Measurements from ENCODE around the gene USP6NL. TPM values are rescaled to one million over a fixed set of nuclear protein-coding genes. Genes with fewer than 3 reads are reported as not detected.
A peak's percentile ranks its signal among the peaks of the same experiment; 100 is the strongest.

Gene USP6NL
- polyA plus RNA-seq, 3 donors: 5.5 to 7.7 (median 6.7) TPM

- Histone ChIP-seq H3K9me3 (replicated peaks in 1 of 2; ENCODE audit: control insufficient read depth in 1 of 2, insufficient read depth in 1 of 2, low read length in 2 of 2) (peaks cover 0 to 4% of the 10 kb centered on the region in 2 donors), H3K27me3 (ENCODE audit: control insufficient read depth in 2 of 2, insufficient read depth in 2 of 2, low read length in 2 of 2) (no peaks in the 10 kb centered on the region), H3K4me2 (replicated peaks; ENCODE audit: extremely low read depth, low read length, poor library complexity, severe bottlenecking) (no peak overlapping the region), H3K4me1 (ENCODE audit: control insufficient read depth in 1 of 2, insufficient read depth in 2 of 2, low read length in 2 of 2) (no peaks in the 10 kb centered on the region), H3K79me2 (ENCODE audit: insufficient read depth, low read length) (no peaks in the 10 kb centered on the region), H2AFZ (ENCODE audit: insufficient read depth, low read depth, low read length, poor library complexity, severe bottlenecking) (no peak overlapping the region), H3K27ac (ENCODE audit: low read depth in 1 of 2, low read length in 2 of 2) (no peak overlapping the region), H4K20me1 (ENCODE audit: insufficient read depth, low read length) (no peaks in the 10 kb centered on the region), H3K36me3 (replicated peaks in 1 of 2; ENCODE audit: control insufficient read depth in 1 of 2, insufficient read depth in 2 of 2, low read length in 2 of 2) (no peaks in the 10 kb centered on the region), H3K9ac (ENCODE audit: insufficient read depth, low read length, poor library complexity, severe bottlenecking) (no peak overlapping the region), H3K4me3 (replicated peaks in 1 of 3; ENCODE audit: low read depth in 2 of 3, low read length in 3 of 3) (no peak overlapping the region)
- TF ChIP-seq, protein P1, sequence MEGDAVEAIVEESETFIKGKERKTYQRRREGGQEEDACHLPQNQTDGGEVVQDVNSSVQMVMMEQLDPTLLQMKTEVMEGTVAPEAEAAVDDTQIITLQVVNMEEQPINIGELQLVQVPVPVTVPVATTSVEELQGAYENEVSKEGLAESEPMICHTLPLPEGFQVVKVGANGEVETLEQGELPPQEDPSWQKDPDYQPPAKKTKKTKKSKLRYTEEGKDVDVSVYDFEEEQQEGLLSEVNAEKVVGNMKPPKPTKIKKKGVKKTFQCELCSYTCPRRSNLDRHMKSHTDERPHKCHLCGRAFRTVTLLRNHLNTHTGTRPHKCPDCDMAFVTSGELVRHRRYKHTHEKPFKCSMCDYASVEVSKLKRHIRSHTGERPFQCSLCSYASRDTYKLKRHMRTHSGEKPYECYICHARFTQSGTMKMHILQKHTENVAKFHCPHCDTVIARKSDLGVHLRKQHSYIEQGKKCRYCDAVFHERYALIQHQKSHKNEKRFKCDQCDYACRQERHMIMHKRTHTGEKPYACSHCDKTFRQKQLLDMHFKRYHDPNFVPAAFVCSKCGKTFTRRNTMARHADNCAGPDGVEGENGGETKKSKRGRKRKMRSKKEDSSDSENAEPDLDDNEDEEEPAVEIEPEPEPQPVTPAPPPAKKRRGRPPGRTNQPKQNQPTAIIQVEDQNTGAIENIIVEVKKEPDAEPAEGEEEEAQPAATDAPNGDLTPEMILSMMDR (IDR thresholded peaks at IDR 0.05): peak; percentile 80
- H3K27ac Mint-ChIP-seq: peak overlapping the region in 1 of 7 donors; percentile 15
- peak in 1 of 3 donors; percentile 6 for DNase-seq
- peaks cover 0 to 2% (median 1%) of the 10 kb centered on the region in 3 donors for H3K27me3 Mint-ChIP-seq (ENCODE audit: low read depth in 3 of 3)
- WGBS (ENCODE audit: insufficient coverage): 68% methylated on average over 6 of the region's 11 CpGs
- H3K36me3 Mint-ChIP-seq: no peaks in the 10 kb centered on the region
- peaks cover 3 to 36% (median 13%) of the 10 kb centered on the region in 7 donors for H3K9me3 Mint-ChIP-seq
- intact Hi-C loops (cut with micrococcal nuclease): no loop called here
- H3K4me1 Mint-ChIP-seq: no peaks in the 10 kb centered on the region
- H3K4me3 Mint-ChIP-seq: no peak overlapping the region
Measured at GRCh38 chr10:11424456-11425295, 186.8 kb downstream of the USP6NL start.

DNA sequence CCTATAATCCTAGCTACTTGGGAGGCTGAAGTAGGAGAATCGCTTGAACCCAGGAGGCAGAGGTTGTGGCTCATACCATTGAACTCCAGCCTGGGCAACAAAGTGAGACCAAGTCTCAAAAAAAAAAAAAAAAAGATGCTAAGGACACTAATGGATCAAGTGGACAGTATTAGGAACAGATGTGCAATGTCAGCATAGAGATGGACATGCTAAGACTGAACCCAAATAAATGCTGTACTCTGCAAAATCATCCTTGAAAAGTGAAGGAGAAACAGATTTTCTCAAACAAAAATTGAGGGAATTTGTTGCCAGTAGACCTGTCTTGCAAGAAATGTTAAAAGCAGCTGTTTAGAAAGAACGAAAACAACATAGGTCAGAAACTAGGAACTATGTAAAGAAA, 194.5 kb downstream of the USP6NL start:
- Mint-ChIP-seq H3K36me3 (no peaks in the 10 kb centered on the region), H3K4me3 (no peak overlapping the region), H3K9me3 (peaks cover 2 to 20% (median 6%) of the 10 kb centered on the region in 7 donors), H3K27me3 (ENCODE audit: low read depth in 3 of 3) (peaks cover 0 to 3% (median 0%) of the 10 kb centered on the region in 3 donors), H3K27ac (no peak overlapping the region), H3K4me1 (no peaks in the 10 kb centered on the region)
- Histone ChIP-seq H3K4me2 (replicated peaks; ENCODE audit: extremely low read depth, low read length, poor library complexity, severe bottlenecking) (no peak overlapping the region), H4K20me1 (ENCODE audit: insufficient read depth, low read length) (no peaks in the 10 kb centered on the region), H3K27me3 (ENCODE audit: control insufficient read depth in 2 of 2, insufficient read depth in 2 of 2, low read length in 2 of 2) (no peaks in the 10 kb centered on the region), H3K79me2 (ENCODE audit: insufficient read depth, low read length) (no peaks in the 10 kb centered on the region), H3K4me3 (replicated peaks in 1 of 3; ENCODE audit: low read depth in 2 of 3, low read length in 3 of 3) (no peak overlapping the region), H3K27ac (ENCODE audit: low read depth in 1 of 2, low read length in 2 of 2) (no peak overlapping the region), H3K4me1 (ENCODE audit: control insufficient read depth in 1 of 2, insufficient read depth in 2 of 2, low read length in 2 of 2) (no peaks in the 10 kb centered on the region), H3K36me3 (replicated peaks in 1 of 2; ENCODE audit: control insufficient read depth in 1 of 2, insufficient read depth in 2 of 2, low read length in 2 of 2) (no peaks in the 10 kb centered on the region), H3K9ac (ENCODE audit: insufficient read depth, low read length, poor library complexity, severe bottlenecking) (no peak overlapping the region), H2AFZ (ENCODE audit: insufficient read depth, low read depth, low read length, poor library complexity, severe bottlenecking) (no peak overlapping the region), H3K9me3 (replicated peaks in 1 of 2; ENCODE audit: control insufficient read depth in 1 of 2, insufficient read depth in 1 of 2, low read length in 2 of 2) (peaks cover 0 to 5% of the 10 kb centered on the region in 2 donors)
- TF ChIP-seq, protein P1 (IDR thresholded peaks at IDR 0.05): no peak
- 100% methylated on average over 1 of the region's 2 CpGs for WGBS (ENCODE audit: insufficient coverage)
- DNase-seq: no peak
- intact Hi-C loops (cut with micrococcal nuclease): no loop called here

Measured in CD14-positive monocyte (primary cell).